GM19467 (cell line): Measurements from ENCODE around the gene VAMP8.
"Not testable (repeated sequence)": the region's sequence is repeated elsewhere in the genome, so short reads cannot be mapped to it uniquely, and the experiment has no call there.

Experiments used
- ATAC-seq: cut with Tn5 transposase; IDR thresholded peaks from one replicate; pipeline ENCODE4 v1.9.1; 2021; ENCODE audit warnings: mild to moderate bottlenecking, moderate library complexity; ENCODE audit not compliant: unreplicated experiment

The VAMP8 gene

GRCh38 chr2:85579266-85579935, 2.0 kb downstream of the VAMP8 start:
- ATAC-seq = no peak

GRCh38 chr2:85580206-85580605, 2.8 kb downstream of the VAMP8 start:
- ATAC-seq = no peak

DNA sequence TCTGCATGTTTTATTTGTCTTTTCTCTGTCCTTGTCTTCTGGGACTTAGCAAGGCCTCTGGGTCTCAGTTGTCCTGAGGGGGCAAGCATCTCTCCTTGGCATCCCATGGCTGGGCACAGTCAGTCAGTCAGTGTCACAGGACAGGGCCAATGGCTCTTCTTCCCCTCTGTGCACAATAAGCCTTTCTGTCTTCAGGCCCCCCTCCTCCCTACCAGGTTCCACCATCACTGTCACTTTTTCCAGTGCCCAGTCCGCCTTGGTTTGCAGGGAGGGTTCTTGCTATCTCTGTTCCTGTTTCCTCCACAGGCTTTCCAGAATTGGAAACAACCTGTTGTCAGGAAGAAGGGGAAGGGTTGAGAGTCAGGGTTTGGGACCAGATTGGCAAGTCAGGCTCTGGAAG, 5.1 kb downstream of the VAMP8 start:
- no peak for ATAC-seq

DNA sequence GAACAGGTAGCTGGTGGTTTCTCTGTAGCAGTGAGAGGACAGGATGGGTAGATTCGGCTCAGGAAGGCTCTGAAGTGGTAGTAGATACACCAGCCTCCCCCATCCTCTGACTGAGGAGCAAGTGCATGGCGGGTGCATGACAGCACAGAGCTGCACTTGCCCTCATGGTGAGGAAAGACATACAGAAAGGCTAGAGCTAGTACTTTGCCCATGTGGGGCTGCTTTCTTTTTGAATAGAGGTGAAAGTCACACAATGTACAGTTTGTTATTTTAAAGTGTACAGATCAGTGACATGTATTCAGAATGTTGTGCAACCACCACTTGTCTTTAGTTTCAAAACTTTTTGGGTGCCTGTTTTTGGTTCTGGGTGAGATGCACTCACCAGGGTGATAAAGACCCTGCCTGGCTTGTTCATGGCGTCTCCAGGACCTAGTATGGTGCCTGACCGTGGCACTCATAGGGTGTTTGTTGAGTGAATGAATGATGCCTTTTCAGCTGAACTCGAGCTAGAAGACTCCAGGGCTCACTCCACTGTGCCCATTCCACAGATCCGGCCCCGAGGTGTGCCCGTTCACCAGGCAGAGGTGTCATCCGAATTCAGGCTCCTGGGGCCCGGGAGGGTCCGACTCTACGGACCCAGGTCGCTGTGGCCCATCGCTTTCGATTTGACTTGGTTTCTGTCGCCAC, 6.4 kb downstream of the VAMP8 start:
- peak; percentile 48 for ATAC-seq

DNA sequence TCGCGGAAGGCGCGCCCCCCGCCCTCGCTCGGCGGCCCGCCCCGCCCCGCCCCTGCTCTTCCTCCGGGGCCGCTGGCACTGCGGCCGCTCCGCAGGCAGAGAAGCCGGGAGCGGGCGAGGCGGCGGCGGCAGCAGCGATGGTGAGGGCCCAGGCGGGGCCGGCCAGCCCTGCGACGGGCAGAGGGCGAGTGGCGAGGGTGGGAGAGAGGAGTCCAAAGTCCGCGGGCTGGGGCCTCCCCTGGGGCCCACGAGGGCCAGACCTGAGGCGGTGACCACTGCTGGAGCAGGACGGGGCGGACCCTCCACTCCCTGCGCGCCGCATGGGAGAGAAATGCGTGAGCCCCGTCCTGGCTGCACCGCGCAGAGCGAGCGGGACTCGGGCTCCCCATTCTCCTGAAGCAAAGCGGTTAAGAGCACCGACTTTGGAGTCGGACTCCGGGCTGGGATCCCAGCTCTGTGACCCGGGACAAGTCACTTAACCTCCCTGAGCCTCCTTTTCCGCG, 7.0 kb downstream of the VAMP8 start, which contains the start of gene VAMP5:
Gene VAMP5 (plus strand): TSS at position 78 of the 503 bp plus-strand sequence. CDS start 60 bp downstream, at position 138.
- peak; percentile 25 for ATAC-seq

GRCh38 chr2:85584857-85585780, 7.7 kb downstream of the VAMP8 start:
- ATAC-seq = peak; percentile 36

DNA sequence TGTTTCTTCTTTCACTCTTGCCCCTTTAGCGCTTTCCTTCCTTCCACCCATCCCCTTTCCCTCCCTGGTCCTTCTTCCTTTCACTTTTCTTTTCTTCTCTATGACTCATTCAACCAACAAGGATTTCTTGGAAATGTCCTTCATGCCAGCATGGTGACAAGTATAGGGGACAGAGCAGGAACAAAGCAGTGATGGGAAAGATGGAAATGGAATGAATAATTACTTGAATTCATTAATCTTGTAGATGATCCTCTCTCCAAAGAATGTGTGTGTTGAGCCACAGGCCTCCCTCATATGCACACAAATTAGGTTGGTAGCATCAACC, 8.4 kb downstream of the VAMP8 start:
- no peak for ATAC-seq

DNA sequence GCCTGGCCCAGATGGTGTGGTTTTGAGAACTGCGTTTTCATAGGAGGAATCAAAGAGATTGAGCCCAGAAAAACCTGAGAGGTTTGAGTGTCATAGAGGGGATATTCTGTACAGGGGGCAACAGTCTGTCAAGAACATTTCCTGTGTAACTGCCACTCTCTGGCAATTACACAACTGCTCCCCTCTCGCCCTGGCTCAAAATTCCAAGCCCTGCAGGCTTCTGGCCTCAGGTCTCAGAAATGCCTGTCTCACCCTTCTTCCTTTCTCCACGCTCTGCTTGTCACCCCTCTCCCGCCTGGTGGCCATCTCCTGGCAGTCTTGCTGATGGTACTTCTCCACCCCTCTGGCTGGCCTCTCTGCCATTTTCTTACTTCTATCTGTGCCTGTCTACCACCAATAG, 10.8 kb downstream of the VAMP8 start:
- no peak for ATAC-seq

- ATAC-seq = no peak
Observed at GRCh38 chr2:85588645-85589044, 11.3 kb downstream of the VAMP8 start.

- ATAC-seq = no peak
Observed at GRCh38 chr2:85589181-85589580, 11.8 kb downstream of the VAMP8 start.

- no peak for ATAC-seq
Observed at GRCh38 chr2:85589982-85590791, 12.8 kb downstream of the VAMP8 start.

GRCh38 chr2:85590950-85591349, 13.6 kb downstream of the VAMP8 start:
- no peak for ATAC-seq

- no peak for ATAC-seq
Observed at GRCh38 chr2:85591563-85591962, 14.2 kb downstream of the VAMP8 start.

DNA sequence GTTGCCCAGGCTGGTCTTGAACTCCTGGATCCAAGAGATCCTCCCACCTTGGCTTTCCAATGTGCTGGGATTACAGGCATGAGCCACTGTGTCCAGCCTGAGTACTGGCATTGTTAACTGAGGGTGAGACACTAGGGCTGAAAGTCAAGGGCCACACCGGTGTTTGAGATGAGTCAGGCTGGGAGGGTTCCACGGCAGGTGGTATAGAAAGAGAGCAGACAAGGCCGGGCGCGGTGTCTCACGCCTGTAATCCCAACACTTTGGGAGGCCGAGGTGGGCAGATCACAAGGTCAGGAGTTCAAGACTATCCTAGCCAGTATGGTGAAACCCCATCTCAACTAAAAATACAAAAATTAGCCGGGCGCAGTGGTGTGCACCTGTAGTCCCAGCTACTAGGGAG, 14.9 kb downstream of the VAMP8 start:
- not testable (repeated sequence) for ATAC-seq

- no peak for ATAC-seq
Observed at GRCh38 chr2:85593023-85593422, 15.6 kb downstream of the VAMP8 start.

DNA sequence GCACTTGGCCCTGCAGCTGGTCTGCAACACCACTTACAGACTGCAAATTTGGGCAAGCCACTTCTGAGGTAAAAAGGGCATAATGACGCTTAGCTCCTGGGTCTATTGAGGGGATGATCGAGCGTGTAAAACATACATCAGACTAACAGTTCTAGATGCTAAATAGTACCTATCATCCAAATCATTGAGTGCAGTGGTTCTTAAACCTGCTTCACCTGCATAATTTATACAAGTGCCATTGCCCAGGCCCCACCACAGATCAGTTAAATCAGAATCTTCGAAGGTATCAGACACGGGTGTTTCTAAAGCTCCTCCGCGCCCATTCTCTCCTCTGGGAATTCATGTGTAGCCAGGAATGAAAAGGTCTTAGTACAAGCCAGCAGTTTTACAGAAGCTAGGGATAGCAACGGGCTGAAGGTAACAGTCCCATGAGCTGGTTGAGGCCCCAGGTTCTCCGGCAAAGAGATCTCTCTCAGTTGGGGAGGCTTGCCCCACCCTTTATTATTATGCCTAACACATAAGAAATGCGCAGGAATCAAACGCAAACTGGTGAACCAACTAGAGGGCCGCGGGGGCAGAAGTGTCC, 17.4 kb downstream of the VAMP8 start:
- ATAC-seq = no peak

DNA sequence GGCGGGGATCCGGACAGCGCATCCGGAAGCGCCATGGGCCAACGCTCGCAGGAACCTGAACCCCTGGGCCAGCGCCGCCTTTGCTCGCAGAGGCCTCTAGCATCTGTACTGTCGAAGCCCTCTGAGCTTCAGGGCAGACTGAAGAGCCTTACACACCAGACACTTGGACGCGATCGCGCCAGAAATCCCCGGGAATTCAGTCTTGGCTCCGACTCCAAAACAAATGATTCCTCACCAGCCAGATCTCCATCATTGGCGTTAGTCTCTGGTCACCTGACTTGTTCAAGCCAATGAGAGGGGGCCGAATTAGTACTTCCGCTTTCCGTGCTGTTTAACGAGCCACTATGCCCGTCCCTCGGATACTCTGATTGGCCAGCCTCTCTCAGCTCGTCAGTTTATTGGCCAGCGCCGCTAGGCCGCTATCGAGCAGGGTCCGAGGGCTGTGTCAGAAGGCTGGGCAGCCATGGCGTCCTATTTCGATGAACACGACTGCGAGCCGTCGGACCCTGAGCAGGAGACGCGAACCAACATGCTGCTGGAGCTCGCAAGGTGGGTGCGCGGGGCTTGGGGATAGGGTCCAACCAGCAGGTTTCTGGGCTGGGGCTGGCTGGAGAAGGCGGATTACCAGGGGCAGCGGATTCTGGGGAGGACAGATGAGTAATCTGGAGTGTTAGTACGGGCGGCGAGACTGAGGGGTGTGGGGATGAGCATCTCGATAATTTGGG, 18.1 kb downstream of the VAMP8 start, which contains the start of gene RNF181:
Gene RNF181 (plus strand): TSS at position 445 of the 725 bp plus-strand sequence. CDS start 19 bp downstream, at position 464.
- ATAC-seq = peak; percentile 96

DNA sequence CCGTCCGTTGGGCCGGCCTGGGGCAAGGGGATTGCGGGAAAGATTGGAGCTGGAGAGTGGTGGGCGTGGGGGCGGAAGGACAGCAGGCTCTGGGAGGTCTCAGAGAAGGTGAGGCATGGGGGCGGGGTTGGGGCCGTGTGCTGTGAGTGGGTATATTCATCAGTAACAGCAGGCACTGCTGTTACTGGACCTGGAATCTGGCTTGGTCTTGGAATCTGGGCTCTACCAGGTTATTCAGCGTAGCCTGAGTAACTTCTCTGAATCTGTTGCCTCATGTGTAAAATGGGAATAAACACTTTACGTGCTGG, 18.6 kb downstream of the VAMP8 start:
- no peak for ATAC-seq

DNA sequence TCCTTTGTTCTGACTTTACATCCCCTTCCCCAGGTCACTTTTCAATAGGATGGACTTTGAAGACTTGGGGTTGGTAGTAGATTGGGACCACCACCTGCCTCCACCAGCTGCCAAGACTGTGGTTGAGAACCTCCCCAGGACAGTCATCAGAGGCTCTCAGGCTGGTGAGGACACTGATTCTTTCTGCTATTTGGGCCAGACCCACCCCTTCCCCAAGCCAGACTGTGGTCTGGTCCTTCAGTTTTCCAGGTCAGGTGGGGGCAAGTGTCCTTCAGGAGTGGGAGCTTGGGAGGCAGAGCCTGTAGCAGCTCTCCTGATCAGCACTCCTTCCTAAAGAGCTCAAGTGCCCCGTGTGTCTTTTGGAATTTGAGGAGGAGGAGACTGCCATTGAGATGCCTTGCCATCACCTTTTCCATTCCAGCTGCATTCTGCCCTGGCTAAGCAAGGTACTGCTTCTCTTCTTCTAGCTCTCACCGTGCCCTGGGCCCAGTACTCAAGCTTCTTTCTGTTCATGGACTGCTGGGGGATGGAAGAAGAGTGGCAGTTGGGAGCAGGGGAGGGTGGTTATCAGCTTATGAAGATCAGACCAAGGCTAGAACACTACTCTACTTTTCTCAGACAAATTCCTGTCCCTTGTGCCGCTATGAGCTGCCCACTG, 19.2 kb downstream of the VAMP8 start:
- no peak for ATAC-seq
